ENCODE data around the gene MAP3K5. TPM values are rescaled to one million over a fixed set of nuclear protein-coding genes. Genes with fewer than 3 reads are reported as not detected.

MAP3K5 gene
- total and polyA plus RNA-seq, 2 donors (not counting 3 experiments of a cell fraction or from before 2014, with no cell fraction given): 1.5 to 7.0 TPM

DNA sequence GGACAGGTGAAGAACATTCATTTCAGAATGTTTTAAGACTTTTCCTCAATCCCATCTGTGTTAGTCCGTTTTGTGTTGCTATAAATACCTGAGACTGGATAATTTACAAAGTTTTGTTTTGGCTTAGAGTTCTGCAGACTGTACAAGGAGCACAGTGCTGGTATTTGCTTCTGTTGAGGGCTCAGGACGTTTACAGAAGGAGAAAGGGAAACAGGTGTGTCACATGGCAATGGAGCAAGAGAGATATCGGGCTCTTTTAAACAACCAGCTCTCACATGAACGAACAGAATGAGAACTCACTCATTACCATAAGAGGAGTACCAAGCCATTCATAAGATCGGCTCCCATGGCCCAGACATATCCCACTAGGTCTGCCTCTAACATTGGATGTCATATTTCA lies 258.8 kb downstream of the MAP3K5 start:
- no peak overlapping the region for H3K4me3 ChIP-seq (replicated peaks in 1 of 3; ENCODE audit: insufficient read depth in 1 of 3, low read depth in 1 of 3, low read length in 3 of 3)
- H4K20me1 ChIP-seq (replicated peaks; ENCODE audit: control insufficient read depth, extremely low read depth, insufficient read depth, low read length): no peaks in the 10 kb centered on the region
- dilution Hi-C loops (cut with MboI; ENCODE audit: extremely low pct_ligation_motif_present, low sequenced_read_pairs) (no loop called here), intact Hi-C loops (cut with micrococcal nuclease) (no loop called here)
- POLR2A ChIA-PET: no interaction called here
- FAIRE-seq (no peak), DNase-seq (ENCODE audit: low read depth, low spot score) (no peak)
- peaks cover 7 to 14% of the 10 kb centered on the region in 2 experiments for H3K27me3 ChIP-seq (ENCODE audit: control insufficient read depth in 2 of 2, insufficient read depth in 2 of 2, low read length in 2 of 2)
- no peaks in the 10 kb centered on the region for H3K9me1 ChIP-seq (replicated peaks; ENCODE audit: control insufficient read depth, extremely low read depth, insufficient read depth, low read length)
- no peak overlapping the region for H3K27ac ChIP-seq (ENCODE audit: insufficient read depth, low read depth, low read length)
- no peak overlapping the region for H3K4me2 ChIP-seq (ENCODE audit: insufficient read depth, low read length)
- no peak overlapping the region for H2AFZ ChIP-seq (ENCODE audit: low read depth, low read length)
- no TSS peak for BruUV-seq (replicated peaks)
- H3K36me3 ChIP-seq (ENCODE audit: control insufficient read depth in 2 of 2, extremely low read depth in 1 of 2, insufficient read depth in 2 of 2, low read length in 2 of 2): no peaks in the 10 kb centered on the region
- CTCF ChIA-PET: no interaction called here
- no peak overlapping the region for H3K9ac ChIP-seq (replicated peaks; ENCODE audit: extremely low read depth, insufficient read depth, low read length)
- H3K79me2 ChIP-seq (ENCODE audit: control insufficient read depth, insufficient read depth, low read length): no peaks in the 10 kb centered on the region
- H3K4me1 ChIP-seq (ENCODE audit: control insufficient read depth, extremely low read depth, insufficient read depth, low read length): no peaks in the 10 kb centered on the region
- TF ChIP-seq POLR2A (IDR thresholded peaks at IDR 0.05; ENCODE audit: low read depth, low read length) (no peak), FOS (IDR thresholded peaks at IDR 0.05; ENCODE audit: borderline replicate concordance, insufficient read depth, low read length) (no peak), EZH2 (IDR thresholded peaks at IDR 0.05; ENCODE audit: borderline replicate concordance, low read depth, low read length, severe bottlenecking) (no peak), MYC (IDR thresholded peaks at IDR 0.05; ENCODE audit: low read depth, low read length) (no peak), POLR2AphosphoS5 (IDR thresholded peaks at IDR 0.05; ENCODE audit: insufficient read depth, low read depth, low read length) (no peak), GATA2 (IDR thresholded peaks at IDR 0.05; ENCODE audit: insufficient read depth, insufficient read length, low read depth, low read length) (no peak), JUN (IDR thresholded peaks at IDR 0.05; ENCODE audit: borderline replicate concordance, insufficient read depth, insufficient read length, low read depth) (no peak)
- TF ChIP-seq, protein P1, sequence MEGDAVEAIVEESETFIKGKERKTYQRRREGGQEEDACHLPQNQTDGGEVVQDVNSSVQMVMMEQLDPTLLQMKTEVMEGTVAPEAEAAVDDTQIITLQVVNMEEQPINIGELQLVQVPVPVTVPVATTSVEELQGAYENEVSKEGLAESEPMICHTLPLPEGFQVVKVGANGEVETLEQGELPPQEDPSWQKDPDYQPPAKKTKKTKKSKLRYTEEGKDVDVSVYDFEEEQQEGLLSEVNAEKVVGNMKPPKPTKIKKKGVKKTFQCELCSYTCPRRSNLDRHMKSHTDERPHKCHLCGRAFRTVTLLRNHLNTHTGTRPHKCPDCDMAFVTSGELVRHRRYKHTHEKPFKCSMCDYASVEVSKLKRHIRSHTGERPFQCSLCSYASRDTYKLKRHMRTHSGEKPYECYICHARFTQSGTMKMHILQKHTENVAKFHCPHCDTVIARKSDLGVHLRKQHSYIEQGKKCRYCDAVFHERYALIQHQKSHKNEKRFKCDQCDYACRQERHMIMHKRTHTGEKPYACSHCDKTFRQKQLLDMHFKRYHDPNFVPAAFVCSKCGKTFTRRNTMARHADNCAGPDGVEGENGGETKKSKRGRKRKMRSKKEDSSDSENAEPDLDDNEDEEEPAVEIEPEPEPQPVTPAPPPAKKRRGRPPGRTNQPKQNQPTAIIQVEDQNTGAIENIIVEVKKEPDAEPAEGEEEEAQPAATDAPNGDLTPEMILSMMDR (IDR thresholded peaks at IDR 0.05; ENCODE audit: extremely low read depth in 1 of 2, insufficient read depth in 1 of 2, low read depth in 1 of 2, low read length in 2 of 2): no peak
- TF ChIP-seq, protein P2, sequence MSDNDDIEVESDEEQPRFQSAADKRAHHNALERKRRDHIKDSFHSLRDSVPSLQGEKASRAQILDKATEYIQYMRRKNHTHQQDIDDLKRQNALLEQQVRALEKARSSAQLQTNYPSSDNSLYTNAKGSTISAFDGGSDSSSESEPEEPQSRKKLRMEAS (IDR thresholded peaks at IDR 0.05; ENCODE audit: insufficient read depth, insufficient read length): no peak
- H3K9me3 ChIP-seq (replicated peaks; ENCODE audit: control insufficient read depth, insufficient read depth, low read length): no peaks in the 10 kb centered on the region

Data from endothelial cell of umbilical vein (primary cell).